ENCODE results near the gene TRMT61B. TPM values are rescaled to one million over a fixed set of nuclear protein-coding genes. Genes with fewer than 3 reads are reported as not detected.

TRMT61B gene
- total and polyA plus RNA-seq, 2 experiments from 2014 or later, result 34.7 to 52.7 TPM

- TF ChIP-seq ZNF331 (CRISPR knock-in tag; IDR thresholded peaks at IDR 0.05; ENCODE audit: low read depth), result no peak
These were observed 36.3 kb upstream of the TRMT61B start (continued) for GRCh38 chr2:28906376-28906775.

- Histone ChIP-seq H3K4me2 (no peak overlapping the region), H2AFZ (no peak overlapping the region), H3K4me3 (no peak overlapping the region), H3K36me3 (ENCODE audit: insufficient read depth) (peaks cover 68% of the 10 kb centered on the region), H3K27ac (ENCODE audit: low read depth) (no peak overlapping the region), H3K79me2 (replicated peaks; ENCODE audit: insufficient read depth) (peaks cover 100% of the 10 kb centered on the region), H3K4me1 (ENCODE audit: insufficient read depth) (no peaks in the 10 kb centered on the region), H3F3A (replicated peaks; ENCODE audit: low read depth) (peaks cover 4% of the 10 kb centered on the region; the same call in 1 of the 2 replicates), H3K9me2 (ENCODE audit: insufficient read depth) (no peaks in the 10 kb centered on the region), H4K20me1 (replicated peaks; ENCODE audit: insufficient read depth) (peaks cover 83% of the 10 kb centered on the region), H3K27me3 (ENCODE audit: insufficient read depth) (no peaks in the 10 kb centered on the region)
- no peak overlapping the region for H3K4me3 Mint-ChIP-seq
- no peak overlapping the region for H3K27ac Mint-ChIP-seq
- peaks cover 82% of the 10 kb centered on the region for H3K36me3 Mint-ChIP-seq (ENCODE audit: low read depth)
- peaks cover 4% of the 10 kb centered on the region; the same call in 2 of the 3 replicates for H3K4me1 Mint-ChIP-seq
- no peaks in the 10 kb centered on the region for H3K9me3 Mint-ChIP-seq
- TF ChIP-seq ZNF114 (CRISPR knock-in tag; IDR thresholded peaks at IDR 0.05), result no peak
- no peak for TF ChIP-seq ETS1 (IDR thresholded peaks at IDR 0.05)
- no peak for TF ChIP-seq REST (IDR thresholded peaks at IDR 0.05; ENCODE audit: unreplicated experiment)
- TF ChIP-seq POLR2AphosphoS5 (IDR thresholded peaks at IDR 0.05; ENCODE audit: low read depth), result no peak
- no peak for TF ChIP-seq NANOG (IDR thresholded peaks at IDR 0.05; ENCODE audit: borderline replicate concordance)
- no peak for TF ChIP-seq ZNF331 (CRISPR knock-in tag; IDR thresholded peaks at IDR 0.05; ENCODE audit: low read depth)
- no peak for TF ChIP-seq STAT1 (IDR thresholded peaks at IDR 0.05; ENCODE audit: unreplicated experiment)
- TF ChIP-seq JUNB (IDR thresholded peaks at IDR 0.05; ENCODE audit: unreplicated experiment), result no peak
- TF ChIP-seq CREB1 (CRISPR knock-in tag; IDR thresholded peaks at IDR 0.05; ENCODE audit: low read depth), result no peak
- TF ChIP-seq EZH2phosphoT487 (IDR thresholded peaks at IDR 0.05; ENCODE audit: unreplicated experiment), result no peak
- no peak for TF ChIP-seq ZNF462 (CRISPR knock-in tag; IDR thresholded peaks at IDR 0.05)
- no peak for TF ChIP-seq CTCF (conservative IDR thresholded peaks at IDR 0.05; ENCODE audit: low read depth in 2 of 2)
- no peak for TF ChIP-seq EZH2 (IDR thresholded peaks at IDR 0.05; ENCODE audit: low read depth, unreplicated experiment)
- peaks cover 3% of the 10 kb centered on the region for H3K27me3 Mint-ChIP-seq (ENCODE audit: insufficient read depth, low read depth, poor library complexity)
- no peak for ATAC-seq
- DNase-seq (ENCODE audit: low spot score), result no peak
These were observed 35.4 kb upstream of the TRMT61B start for GRCh38 chr2:28905533-28905932.
